Measurements from ENCODE around the gene CCDC116. TPM values are rescaled to one million over a fixed set of nuclear protein-coding genes. Genes with fewer than 3 reads are reported as not detected.

The CCDC116 gene
- total RNA-seq, 1 donor from 2014 or later = not detected

DNA sequence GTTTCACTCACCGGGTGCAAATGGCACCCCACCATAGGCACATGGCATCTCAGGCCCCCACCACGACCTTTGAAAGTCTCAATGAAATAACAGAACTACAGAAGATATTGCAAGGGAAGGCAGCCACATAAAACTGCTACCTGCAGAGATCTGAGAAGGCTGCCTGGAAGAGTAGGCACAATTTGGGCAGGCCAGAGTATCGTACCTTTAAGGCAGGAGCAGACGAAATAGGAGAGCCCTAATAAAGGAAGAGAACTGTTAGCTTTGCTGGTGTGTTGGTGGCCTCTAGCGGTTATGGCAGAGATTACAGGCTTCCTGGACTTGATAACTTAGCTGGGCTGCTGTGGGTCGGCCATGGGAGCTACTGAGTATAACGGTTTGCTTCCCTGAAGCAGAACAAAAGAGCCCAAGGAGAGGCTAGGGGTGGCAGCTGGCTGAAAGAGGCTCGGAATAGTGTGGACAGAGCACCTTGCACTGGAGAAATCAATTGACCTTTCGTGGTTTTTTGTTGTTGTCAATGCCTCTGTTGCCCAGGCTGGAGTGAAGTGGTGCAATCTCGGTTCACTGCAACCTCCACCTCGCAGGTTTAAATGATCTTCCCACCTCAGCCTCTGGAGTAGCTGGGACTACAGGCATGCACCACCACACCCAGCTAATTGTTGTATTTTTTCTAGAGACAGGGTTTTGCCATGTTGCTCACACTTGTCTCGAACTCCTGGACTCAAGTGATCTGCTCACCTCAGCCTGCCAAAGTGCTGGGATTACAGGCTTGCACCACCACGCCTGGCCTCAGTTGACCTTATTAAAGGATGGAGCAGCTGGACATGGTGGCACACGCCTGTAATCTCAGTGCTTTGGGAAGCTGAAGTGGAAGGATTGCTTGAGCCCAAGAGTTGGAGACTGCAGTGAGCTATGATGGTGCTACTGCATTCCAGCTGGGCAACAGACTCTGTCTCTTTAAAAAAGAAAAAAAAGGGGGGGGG, 14.3 kb downstream of the CCDC116 start:
- H3K9ac ChIP-seq = no peak overlapping the region
- H3K9me3 Mint-ChIP-seq = no peaks in the 10 kb centered on the region
- peaks cover 8% of the 10 kb centered on the region for H3K36me3 Mint-ChIP-seq
- no peaks in the 10 kb centered on the region for H3K9me3 ChIP-seq (ENCODE audit: low read depth)
- no peak overlapping the region for H2AFZ ChIP-seq (replicated peaks)
- peak overlapping the region; percentile 44 for H3K4me3 Mint-ChIP-seq
- peak overlapping the region; percentile 67 for H3K27ac Mint-ChIP-seq
- no peak for TF ChIP-seq EZH2 (IDR thresholded peaks at IDR 0.05)
- TF ChIP-seq, protein P1, sequence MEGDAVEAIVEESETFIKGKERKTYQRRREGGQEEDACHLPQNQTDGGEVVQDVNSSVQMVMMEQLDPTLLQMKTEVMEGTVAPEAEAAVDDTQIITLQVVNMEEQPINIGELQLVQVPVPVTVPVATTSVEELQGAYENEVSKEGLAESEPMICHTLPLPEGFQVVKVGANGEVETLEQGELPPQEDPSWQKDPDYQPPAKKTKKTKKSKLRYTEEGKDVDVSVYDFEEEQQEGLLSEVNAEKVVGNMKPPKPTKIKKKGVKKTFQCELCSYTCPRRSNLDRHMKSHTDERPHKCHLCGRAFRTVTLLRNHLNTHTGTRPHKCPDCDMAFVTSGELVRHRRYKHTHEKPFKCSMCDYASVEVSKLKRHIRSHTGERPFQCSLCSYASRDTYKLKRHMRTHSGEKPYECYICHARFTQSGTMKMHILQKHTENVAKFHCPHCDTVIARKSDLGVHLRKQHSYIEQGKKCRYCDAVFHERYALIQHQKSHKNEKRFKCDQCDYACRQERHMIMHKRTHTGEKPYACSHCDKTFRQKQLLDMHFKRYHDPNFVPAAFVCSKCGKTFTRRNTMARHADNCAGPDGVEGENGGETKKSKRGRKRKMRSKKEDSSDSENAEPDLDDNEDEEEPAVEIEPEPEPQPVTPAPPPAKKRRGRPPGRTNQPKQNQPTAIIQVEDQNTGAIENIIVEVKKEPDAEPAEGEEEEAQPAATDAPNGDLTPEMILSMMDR (IDR thresholded peaks at IDR 0.05) = peak; percentile 82
- no peak overlapping the region for H3K4me2 ChIP-seq
- H3K27me3 Mint-ChIP-seq (ENCODE audit: insufficient read depth, low read depth) = peaks cover 9% of the 10 kb centered on the region
- H3K79me2 ChIP-seq (ENCODE audit: low read depth) = no peaks in the 10 kb centered on the region
- H3K4me3 ChIP-seq = no peak overlapping the region
- H3F3A ChIP-seq (ENCODE audit: low read depth) = peaks cover 32% of the 10 kb centered on the region
- DNase-seq (ENCODE audit: low spot score) = peak; percentile 89
- H3K27ac ChIP-seq = no peak overlapping the region
- peaks cover 13% of the 10 kb centered on the region for H3K27me3 ChIP-seq
- peaks cover 19% of the 10 kb centered on the region for H4K20me1 ChIP-seq (ENCODE audit: low read depth)
- H3K4me1 ChIP-seq = peaks cover 17% of the 10 kb centered on the region
- H3K36me3 ChIP-seq = no peaks in the 10 kb centered on the region
- peaks cover 26% of the 10 kb centered on the region for H3K4me1 Mint-ChIP-seq

GRCh38 chr22:21650280-21650679, 17.7 kb downstream of the CCDC116 start:
- TF ChIP-seq EZH2 (IDR thresholded peaks at IDR 0.05) = no peak
- TF ChIP-seq, protein P1 (IDR thresholded peaks at IDR 0.05) = no peak
- no peak for TF ChIP-seq EZH2phosphoT487 (IDR thresholded peaks at IDR 0.05)
- Histone ChIP-seq H3K27me3 (no peaks in the 10 kb centered on the region), H3F3A (ENCODE audit: low read depth) (peaks cover 49% of the 10 kb centered on the region), H3K4me2 (peak overlapping the region; percentile 92), H3K4me1 (peaks cover 20% of the 10 kb centered on the region), H4K20me1 (ENCODE audit: low read depth) (peaks cover 26% of the 10 kb centered on the region), H3K79me2 (ENCODE audit: low read depth) (peaks cover 25% of the 10 kb centered on the region), H3K9me3 (ENCODE audit: low read depth) (no peaks in the 10 kb centered on the region), H3K4me3 (peak overlapping the region; percentile 72), H2AFZ (replicated peaks) (no peak overlapping the region), H3K36me3 (no peaks in the 10 kb centered on the region), H3K9ac (no peak overlapping the region), H3K27ac (no peak overlapping the region)
- H3K4me3 Mint-ChIP-seq = peak overlapping the region; percentile 93
- peak overlapping the region; percentile 96 for H3K27ac Mint-ChIP-seq
- no peak for DNase-seq (ENCODE audit: low spot score)
- peaks cover 8% of the 10 kb centered on the region for H3K27me3 Mint-ChIP-seq (ENCODE audit: insufficient read depth, low read depth)
- H3K4me1 Mint-ChIP-seq = peaks cover 28% of the 10 kb centered on the region
- H3K36me3 Mint-ChIP-seq = peaks cover 5% of the 10 kb centered on the region
- no peaks in the 10 kb centered on the region for H3K9me3 Mint-ChIP-seq

GRCh38 chr22:21650823-21651520, 18.4 kb downstream of the CCDC116 start:
- H3K9me3 Mint-ChIP-seq = no peaks in the 10 kb centered on the region
- DNase-seq (ENCODE audit: low spot score) = peak; percentile 48
- H3K27ac Mint-ChIP-seq = peak overlapping the region; percentile 96
- peaks cover 20% of the 10 kb centered on the region for H3K4me1 ChIP-seq
- H3K9me3 ChIP-seq (ENCODE audit: low read depth) = no peaks in the 10 kb centered on the region
- H3K36me3 Mint-ChIP-seq = peaks cover 5% of the 10 kb centered on the region
- H4K20me1 ChIP-seq (ENCODE audit: low read depth) = peaks cover 28% of the 10 kb centered on the region
- peaks cover 8% of the 10 kb centered on the region for H3K27me3 Mint-ChIP-seq (ENCODE audit: insufficient read depth, low read depth)
- H3K4me3 Mint-ChIP-seq = peak overlapping the region; percentile 93
- H2AFZ ChIP-seq (replicated peaks) = peak overlapping the region; percentile 90
- H3K4me2 ChIP-seq = peak overlapping the region; percentile 92
- H3F3A ChIP-seq (ENCODE audit: low read depth) = peaks cover 54% of the 10 kb centered on the region
- H3K27me3 ChIP-seq = no peaks in the 10 kb centered on the region
- peak overlapping the region; percentile 22 for H3K27ac ChIP-seq
- H3K9ac ChIP-seq = peak overlapping the region; percentile 40
- peak overlapping the region; percentile 72 for H3K4me3 ChIP-seq
- peaks cover 28% of the 10 kb centered on the region for H3K4me1 Mint-ChIP-seq
- H3K36me3 ChIP-seq = no peaks in the 10 kb centered on the region
- H3K79me2 ChIP-seq (ENCODE audit: low read depth) = peaks cover 25% of the 10 kb centered on the region
- no peak for TF ChIP-seq EZH2phosphoT487 (IDR thresholded peaks at IDR 0.05)
- no peak for TF ChIP-seq EZH2 (IDR thresholded peaks at IDR 0.05)
- TF ChIP-seq, protein P1 (IDR thresholded peaks at IDR 0.05) = no peak
